PC-3 (cell line): ENCODE data around the gene RGS10. TPM values are rescaled to one million over a fixed set of nuclear protein-coding genes. Genes with fewer than 3 reads are reported as not detected.

Source experiments
- ATAC-seq: fragments of 200-7000 bp; cut with Tn5 transposase; 2 replicates; pipeline ENCODE4 v1.9.1; 2020; ENCODE audit warnings: mild to moderate bottlenecking, moderate library complexity
- BruUV-seq: library from RNA; stranded (reverse); fragments of 400-500 nt; replicated peaks from 2 replicates; lab custom pipeline; 2021; lab: Mats Ljungman, UMichigan
- CTCF ChIA-PET: fragments of 300-600 bp; sonication (Branson Sonifier 250); formaldehyde crosslinking; loops from one replicate; lab custom pipeline; 2022; ENCODE audit warnings: antibody characterized with exemption; lab: Charles Lee
- POLR2A ChIA-PET: fragments of 300-600 bp; sonication (Branson Sonifier 250); formaldehyde crosslinking; loops from one replicate; lab custom pipeline; 2022; ENCODE audit warnings: antibody characterized with exemption; ENCODE audit not compliant: unreplicated experiment; lab: Charles Lee
- DNase-seq: peaks from one replicate; pipeline ENCODE4 v3.0.0-alpha.2; 2015
- H2AFZ ChIP-seq: fragments of 300-600 bp; sonication (generic); 2 replicates; pipeline ENCODE4 v1.6.0; 2016; ENCODE audit warnings: antibody characterized with exemption, low read length
- H3F3A ChIP-seq: fragments of 300-600 bp; sonication (generic); one replicate; pipeline ENCODE4 v1.6.0; 2017; ENCODE audit warnings: antibody characterized with exemption, low read length, control low read depth, mild to moderate bottlenecking; ENCODE audit not compliant: unreplicated experiment
- H3K27ac ChIP-seq: fragments of 300-600 bp; sonication (generic); 2 replicates; pipeline ENCODE4 v1.5.1; 2016; ENCODE audit warnings: mild to moderate bottlenecking, low read length
- H3K27me3 ChIP-seq: fragments of 300-600 bp; sonication (generic); 2 replicates; pipeline ENCODE4 v1.6.1; 2016; ENCODE audit warnings: low read length, mixed read lengths
- H3K36me3 ChIP-seq: fragments of 300-600 bp; sonication (generic); 2 replicates; pipeline ENCODE4 v1.6.1; 2016; ENCODE audit warnings: low read depth, mixed run types, low read length, mixed read lengths
- H3K4me1 ChIP-seq: fragments of 300-600 bp; sonication (generic); 2 replicates; pipeline ENCODE4 v1.5.1; 2016; ENCODE audit warnings: low read length; ENCODE audit not compliant: insufficient read depth
- H3K4me2 ChIP-seq: fragments of 300-600 bp; sonication (generic); 2 replicates; pipeline ENCODE4 v1.6.0; 2016; ENCODE audit warnings: low read length
- H3K4me3 ChIP-seq: fragments of 300-600 bp; sonication (generic); 2 replicates; pipeline ENCODE4 v1.5.1; 2016; ENCODE audit warnings: mild to moderate bottlenecking, low read length, mixed read lengths
- H3K79me2 ChIP-seq: fragments of 300-600 bp; sonication (generic); 2 replicates; pipeline ENCODE4 v1.6.1; 2017; ENCODE audit warnings: low read length, mixed read lengths
- H3K9ac ChIP-seq: fragments of 300-600 bp; sonication (generic); 2 replicates; pipeline ENCODE4 v1.6.0; 2016; ENCODE audit warnings: mild to moderate bottlenecking, low read length
- H3K9me2 ChIP-seq: fragments of 300-600 bp; sonication (generic); replicated peaks from 2 replicates; pipeline ENCODE4 v1.6.1; 2016; ENCODE audit warnings: mixed run types, low read length, mixed read lengths
- H3K9me3 ChIP-seq: fragments of 300-600 bp; sonication (generic); 2 replicates; pipeline ENCODE4 v1.6.1; 2016; ENCODE audit warnings: low read length, mixed read lengths
- H4K20me1 ChIP-seq: fragments of 300-600 bp; sonication (generic); 2 replicates; pipeline ENCODE4 v1.6.1; 2016; ENCODE audit warnings: low read length, mixed read lengths
- EZH2 ChIP-seq: fragments of 300-600 bp; sonication (generic); IDR thresholded peaks from one replicate; pipeline ENCODE4 v1.6.1; 2017; ENCODE audit warnings: antibody characterized with exemption, mild to moderate bottlenecking, low read length; ENCODE audit not compliant: unreplicated experiment
- EZH2phosphoT487 ChIP-seq: fragments of 300-600 bp; sonication (generic); IDR thresholded peaks from 2 replicates; pipeline ENCODE4 v1.6.1; 2018; ENCODE audit warnings: mild to moderate bottlenecking, antibody characterized with exemption, low read length, borderline replicate concordance
- intact Hi-C: fragments of 100-400 bp; cut with micrococcal nuclease; formaldehyde crosslinking; loops from 2 replicates; pipeline ENCODE4 v1.9.0; 2023
- total RNA-seq: library from RNA; depleted of rRNA; stranded (reverse); fragments of >200 nt; gene quantifications from 2 replicates; pipeline ENCODE4 v1.2.3, GENCODE V29; 2014
- TF ChIP-seq, protein P1 (sequence below): fragments of 300-600 bp; sonication (generic); conservative IDR thresholded peaks from 2 replicates; pipeline ENCODE4 v1.5.1; 2017; ENCODE audit warnings: antibody characterized with exemption, low read depth, mild to moderate bottlenecking, low read length

The RGS10 gene
- total RNA-seq, 1 experiment from 2014 or later: 27.6 TPM

DNA sequence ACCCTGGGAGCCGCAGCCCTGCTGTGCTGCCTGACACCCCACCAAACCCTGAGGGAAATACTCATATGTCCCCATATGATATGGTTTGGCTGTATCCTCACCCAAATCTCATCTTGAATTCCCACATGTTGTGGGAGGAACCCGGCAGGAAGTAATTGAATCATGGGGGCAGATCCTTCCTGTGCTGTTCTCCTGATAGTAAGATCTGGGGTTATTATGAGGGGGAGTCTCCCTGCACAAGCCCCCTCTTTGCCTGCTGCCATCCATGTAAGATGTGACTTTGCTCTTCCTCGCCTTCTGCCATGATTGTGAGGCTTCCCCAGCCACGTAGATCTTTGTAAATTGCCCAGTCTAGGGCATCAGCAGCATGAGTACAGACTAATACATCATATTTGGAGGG, 68.7 kb downstream of the RGS10 start:
- DNase-seq (no peak), ATAC-seq (no peak)
- no TSS peak for BruUV-seq
- ChIA-PET POLR2A (no interaction called here), CTCF (no interaction called here)
- Histone ChIP-seq H3K9me2 (no peaks in the 10 kb centered on the region), H3K9me3 (no peaks in the 10 kb centered on the region), H3K4me1 (peaks cover 12% of the 10 kb centered on the region), H3K4me3 (no peak overlapping the region), H3K79me2 (no peaks in the 10 kb centered on the region), H3F3A (no peaks in the 10 kb centered on the region), H4K20me1 (no peaks in the 10 kb centered on the region), H2AFZ (no peak overlapping the region), H3K36me3 (no peaks in the 10 kb centered on the region), H3K9ac (no peak overlapping the region), H3K27ac (no peak overlapping the region), H3K4me2 (no peak overlapping the region), H3K27me3 (no peaks in the 10 kb centered on the region)
- TF ChIP-seq, protein P1, sequence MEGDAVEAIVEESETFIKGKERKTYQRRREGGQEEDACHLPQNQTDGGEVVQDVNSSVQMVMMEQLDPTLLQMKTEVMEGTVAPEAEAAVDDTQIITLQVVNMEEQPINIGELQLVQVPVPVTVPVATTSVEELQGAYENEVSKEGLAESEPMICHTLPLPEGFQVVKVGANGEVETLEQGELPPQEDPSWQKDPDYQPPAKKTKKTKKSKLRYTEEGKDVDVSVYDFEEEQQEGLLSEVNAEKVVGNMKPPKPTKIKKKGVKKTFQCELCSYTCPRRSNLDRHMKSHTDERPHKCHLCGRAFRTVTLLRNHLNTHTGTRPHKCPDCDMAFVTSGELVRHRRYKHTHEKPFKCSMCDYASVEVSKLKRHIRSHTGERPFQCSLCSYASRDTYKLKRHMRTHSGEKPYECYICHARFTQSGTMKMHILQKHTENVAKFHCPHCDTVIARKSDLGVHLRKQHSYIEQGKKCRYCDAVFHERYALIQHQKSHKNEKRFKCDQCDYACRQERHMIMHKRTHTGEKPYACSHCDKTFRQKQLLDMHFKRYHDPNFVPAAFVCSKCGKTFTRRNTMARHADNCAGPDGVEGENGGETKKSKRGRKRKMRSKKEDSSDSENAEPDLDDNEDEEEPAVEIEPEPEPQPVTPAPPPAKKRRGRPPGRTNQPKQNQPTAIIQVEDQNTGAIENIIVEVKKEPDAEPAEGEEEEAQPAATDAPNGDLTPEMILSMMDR: no peak
- TF ChIP-seq EZH2: no peak
- no peak for TF ChIP-seq EZH2phosphoT487
- intact Hi-C loops: no loop called here

DNA sequence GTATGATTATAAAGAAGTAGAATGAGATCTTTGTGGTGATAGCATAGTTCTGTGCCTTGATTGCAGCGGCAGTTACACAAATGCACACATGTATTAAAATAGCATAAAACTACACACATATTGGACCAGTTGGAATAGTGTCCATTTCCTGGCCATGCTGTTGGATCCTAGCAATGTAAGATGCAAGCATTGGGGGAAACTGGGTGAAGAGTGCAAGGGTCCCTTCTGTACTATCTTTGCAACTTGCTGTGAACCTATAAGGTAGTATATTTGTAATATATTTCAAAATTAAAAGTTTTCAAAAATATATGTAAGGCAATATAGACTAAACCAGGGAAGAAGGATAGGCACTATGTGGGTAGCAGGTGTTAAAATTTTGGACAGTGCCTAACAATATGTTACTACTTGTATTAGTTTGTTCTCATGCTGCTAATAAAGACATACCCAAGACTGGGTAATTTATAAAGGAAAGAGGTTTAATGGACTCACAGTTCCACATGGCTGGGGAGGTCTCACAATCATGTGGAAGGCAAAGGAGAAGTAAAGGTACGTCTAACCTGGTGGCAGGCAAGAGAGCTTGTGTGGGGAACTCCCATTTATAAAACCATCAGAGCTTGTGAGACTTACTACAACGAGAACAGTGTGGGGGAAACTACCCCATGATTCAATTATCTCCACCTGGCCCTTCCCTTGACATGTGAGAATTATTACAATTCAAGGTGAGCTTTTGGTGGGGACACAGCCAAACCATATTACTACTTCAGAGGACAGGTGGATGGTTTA, 71.4 kb downstream of the RGS10 start:
- ATAC-seq (no peak), DNase-seq (no peak)
- BruUV-seq: no TSS peak
- Histone ChIP-seq H3K9ac (no peak overlapping the region), H3K27ac (no peak overlapping the region), H3K4me2 (no peak overlapping the region), H3K79me2 (no peaks in the 10 kb centered on the region), H3K27me3 (no peaks in the 10 kb centered on the region), H3K4me3 (no peak overlapping the region), H3K36me3 (no peaks in the 10 kb centered on the region), H3K9me2 (no peaks in the 10 kb centered on the region), H2AFZ (no peak overlapping the region), H3F3A (no peaks in the 10 kb centered on the region), H3K4me1 (peaks cover 22% of the 10 kb centered on the region), H3K9me3 (no peaks in the 10 kb centered on the region), H4K20me1 (no peaks in the 10 kb centered on the region)
- ChIA-PET CTCF (no interaction called here), POLR2A (no interaction called here)
- TF ChIP-seq EZH2phosphoT487 (no peak), EZH2 (no peak)
- TF ChIP-seq, protein P1: no peak
- intact Hi-C loops: no loop called here

DNA sequence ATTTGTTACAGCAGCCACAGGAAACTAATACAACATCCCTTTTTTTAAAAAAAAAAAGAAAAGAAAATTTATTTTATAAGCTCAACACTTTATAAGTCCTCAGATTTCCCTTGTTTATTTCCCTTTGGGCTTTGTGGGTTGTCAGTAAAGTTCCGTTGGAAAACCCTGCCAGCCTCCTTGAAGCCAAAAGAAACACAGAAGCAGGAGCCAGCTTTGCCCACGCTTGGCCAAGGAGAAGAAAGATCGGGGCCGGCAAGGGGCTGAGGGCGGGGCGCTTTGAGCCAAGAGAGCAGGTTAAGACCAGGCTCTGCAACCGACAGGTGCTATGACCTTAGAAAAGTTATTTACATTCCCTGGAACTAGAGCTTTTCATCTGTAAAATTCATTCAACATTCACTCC, 72.7 kb downstream of the RGS10 start:
- BruUV-seq: no TSS peak
- DNase-seq: no peak
- no peak overlapping the region for H3K4me2 ChIP-seq
- H3F3A ChIP-seq: no peaks in the 10 kb centered on the region
- H3K27ac ChIP-seq: no peak overlapping the region
- no peaks in the 10 kb centered on the region for H3K9me3 ChIP-seq
- no peak overlapping the region for H3K4me3 ChIP-seq
- H3K27me3 ChIP-seq: no peaks in the 10 kb centered on the region
- no peaks in the 10 kb centered on the region for H4K20me1 ChIP-seq
- H2AFZ ChIP-seq: no peak overlapping the region
- TF ChIP-seq EZH2phosphoT487: no peak
- no peak for TF ChIP-seq EZH2
- TF ChIP-seq, protein P1: no peak
- H3K79me2 ChIP-seq: no peaks in the 10 kb centered on the region
- H3K4me1 ChIP-seq: peaks cover 25% of the 10 kb centered on the region
- H3K9ac ChIP-seq: no peak overlapping the region
- H3K36me3 ChIP-seq: no peaks in the 10 kb centered on the region
- no peaks in the 10 kb centered on the region for H3K9me2 ChIP-seq
- ATAC-seq: no peak
- intact Hi-C loops: no loop called here
- ChIA-PET CTCF (no interaction called here), POLR2A (interaction anchor here (0.6 kb wide), 1 partner anchor 50 kb away, joined by 3 read pairs; no protein-coding TSS in a partner anchor)
